ENCODE measurements around the gene PTH2R. TPM values are rescaled to one million over a fixed set of nuclear protein-coding genes. Genes with fewer than 3 reads are reported as not detected.

The PTH2R gene
- total RNA-seq, 1 experiment from 2014 or later, result 0.48 TPM

DNA sequence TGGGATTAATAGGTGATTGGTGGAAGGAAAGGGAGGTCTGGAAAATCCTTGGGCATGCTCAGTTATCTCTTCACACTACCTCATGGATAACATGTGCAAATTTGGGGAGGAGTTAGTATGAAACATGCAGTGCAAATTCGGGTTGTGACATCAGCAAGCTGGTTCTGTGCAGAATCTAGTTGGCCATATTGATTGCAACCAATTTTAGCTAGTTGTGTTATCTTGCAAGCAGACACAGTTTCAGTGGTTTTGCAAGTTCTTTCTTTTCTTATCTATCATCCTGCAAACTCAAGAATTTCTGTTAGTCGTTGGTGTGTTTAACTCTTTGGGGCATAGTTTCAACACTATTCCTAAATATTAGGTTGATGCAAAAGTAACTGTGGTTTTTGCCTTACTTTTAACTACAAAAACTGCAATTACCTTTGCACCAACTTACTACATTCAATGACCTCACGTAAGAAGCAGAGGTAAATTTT is 135.4 kb downstream of the PTH2R start (continued):
- TF ChIP-seq, protein P1, sequence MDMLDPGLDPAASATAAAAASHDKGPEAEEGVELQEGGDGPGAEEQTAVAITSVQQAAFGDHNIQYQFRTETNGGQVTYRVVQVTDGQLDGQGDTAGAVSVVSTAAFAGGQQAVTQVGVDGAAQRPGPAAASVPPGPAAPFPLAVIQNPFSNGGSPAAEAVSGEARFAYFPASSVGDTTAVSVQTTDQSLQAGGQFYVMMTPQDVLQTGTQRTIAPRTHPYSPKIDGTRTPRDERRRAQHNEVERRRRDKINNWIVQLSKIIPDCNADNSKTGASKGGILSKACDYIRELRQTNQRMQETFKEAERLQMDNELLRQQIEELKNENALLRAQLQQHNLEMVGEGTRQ (CRISPR knock-in tag; IDR thresholded peaks at IDR 0.05), result no peak

DNA sequence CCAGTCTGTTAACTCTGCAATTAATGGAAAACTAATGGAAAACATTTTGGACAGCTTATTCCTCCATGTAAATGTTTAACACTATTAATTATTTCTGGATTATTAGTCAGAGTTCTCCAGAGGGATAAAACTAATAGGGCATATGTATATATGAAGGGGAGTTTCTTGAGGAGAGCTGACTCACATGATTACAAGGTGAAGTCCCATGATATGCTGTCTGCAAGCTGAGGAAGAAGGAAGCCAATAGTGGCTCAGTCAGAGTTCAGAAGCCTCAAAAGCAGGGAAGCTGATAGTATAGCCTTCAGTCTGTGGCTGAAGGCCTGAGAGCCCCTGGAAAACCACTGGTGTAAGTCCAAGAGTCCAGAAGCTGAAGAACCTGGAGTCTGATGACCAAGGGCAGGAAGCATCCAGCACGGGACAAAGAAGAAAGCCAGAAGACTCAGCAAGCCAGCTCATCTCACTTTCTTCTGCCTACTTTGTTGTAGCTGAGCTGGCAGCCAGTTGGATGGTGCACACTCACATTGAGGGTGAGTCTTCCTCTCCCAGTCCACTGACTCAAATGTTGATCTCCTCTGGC is 136.0 kb downstream of the PTH2R start:
- no peaks in the 10 kb centered on the region for H3K36me3 Mint-ChIP-seq
- H3K27me3 Mint-ChIP-seq (ENCODE audit: low read depth), result no peaks in the 10 kb centered on the region
- peaks cover 4% of the 10 kb centered on the region for H3K4me1 Mint-ChIP-seq
- no peak overlapping the region for H3K27ac Mint-ChIP-seq
- H3K9me3 Mint-ChIP-seq, result peaks cover 8% of the 10 kb centered on the region
- TF ChIP-seq GTF2I (CRISPR knock-in tag; conservative IDR thresholded peaks at IDR 0.05) (no peak), E2F1 (CRISPR knock-in tag; IDR thresholded peaks at IDR 0.05) (no peak), JUN (CRISPR knock-in tag; IDR thresholded peaks at IDR 0.05) (no peak), RELA (CRISPR knock-in tag; IDR thresholded peaks at IDR 0.05; ENCODE audit: borderline replicate concordance) (no peak), FOXK1 (CRISPR knock-in tag; IDR thresholded peaks at IDR 0.05) (no peak), OVOL2 (CRISPR knock-in tag; IDR thresholded peaks at IDR 0.05; ENCODE audit: borderline replicate concordance) (no peak), ZBTB43 (CRISPR knock-in tag; IDR thresholded peaks at IDR 0.05) (no peak), PRDM15 (CRISPR knock-in tag; IDR thresholded peaks at IDR 0.05) (no peak)
- TF ChIP-seq, protein P2, sequence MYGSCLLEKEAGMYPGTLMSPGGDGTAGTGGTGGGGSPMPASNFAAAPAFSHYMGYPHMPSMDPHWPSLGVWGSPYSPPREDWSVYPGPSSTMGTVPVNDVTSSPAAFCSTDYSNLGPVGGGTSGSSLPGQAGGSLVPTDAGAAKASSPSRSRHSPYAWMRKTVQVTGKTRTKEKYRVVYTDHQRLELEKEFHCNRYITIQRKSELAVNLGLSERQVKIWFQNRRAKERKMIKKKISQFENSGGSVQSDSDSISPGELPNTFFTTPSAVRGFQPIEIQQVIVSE (CRISPR knock-in tag; IDR thresholded peaks at IDR 0.05; ENCODE audit: borderline replicate concordance), result no peak
- POLR2A ChIA-PET, result no interaction called here
- DNase-seq (ENCODE audit: low spot score) (no peak), ATAC-seq (no peak)
- H3K4me3 Mint-ChIP-seq, result no peak overlapping the region
- CTCF ChIA-PET, result no interaction called here

Other genes starting within 250 kb of the PTH2R start
- not detected in 3 replicates for gene CRYGA, start 243.2 kb upstream of the PTH2R start, total RNA-seq (2021)
- gene C2orf80, start 216.8 kb upstream of the PTH2R start, total RNA-seq (2021), result 0.39 to 0.96 TPM (median 0.87 TPM) in 3 replicates
- gene IDH1, start 151.7 kb upstream of the PTH2R start, total RNA-seq (2021), result 280 to 352 TPM (median 291 TPM) in 3 replicates
- 28.9 to 36.1 TPM (median 33.6 TPM) in 3 replicates for gene PIKFYVE, start 140.5 kb upstream of the PTH2R start, total RNA-seq (2021)